ENCODE measurements around the gene ARHGAP18. TPM values are rescaled to one million over a fixed set of nuclear protein-coding genes. Genes with fewer than 3 reads are reported as not detected.

Gene ARHGAP18
- total RNA-seq, 1 donor from 2014 or later = 3.9 TPM

DNA sequence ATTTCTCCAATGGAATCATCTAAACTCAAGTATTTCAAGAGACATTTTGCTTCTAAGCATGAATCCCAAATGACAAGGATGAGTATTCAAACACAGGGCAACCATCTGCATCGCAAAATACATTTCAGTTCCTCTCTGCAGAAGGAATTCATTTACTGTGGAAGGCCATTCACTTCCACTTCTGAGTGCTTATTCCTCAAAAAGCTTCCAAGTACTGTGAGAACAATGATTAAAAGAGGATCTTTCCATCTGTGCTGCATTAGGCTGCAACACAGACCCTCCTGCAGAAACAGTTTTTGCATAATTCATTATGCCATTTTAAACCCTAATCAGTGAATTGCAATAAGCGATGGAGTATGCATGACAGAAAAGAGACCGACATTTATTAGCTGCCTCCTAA lies 52.5 kb downstream of the ARHGAP18 start:
- Mint-ChIP-seq H3K36me3 (no peaks in the 10 kb centered on the region), H3K27ac (no peak overlapping the region), H3K27me3 (ENCODE audit: insufficient read depth, low read depth) (peaks cover 3% of the 10 kb centered on the region), H3K9me3 (no peaks in the 10 kb centered on the region), H3K4me1 (peaks cover 14% of the 10 kb centered on the region), H3K4me3 (no peak overlapping the region)
- H3K9me3 ChIP-seq (ENCODE audit: low read depth) = no peaks in the 10 kb centered on the region
- no peaks in the 10 kb centered on the region for H4K20me1 ChIP-seq (ENCODE audit: low read depth)
- H3K27me3 ChIP-seq = no peaks in the 10 kb centered on the region
- H3K4me2 ChIP-seq = no peak overlapping the region
- no peak overlapping the region for H3K4me3 ChIP-seq
- DNase-seq (ENCODE audit: low spot score) = no peak
- no peak overlapping the region for H3K9ac ChIP-seq
- peaks cover 3% of the 10 kb centered on the region for H3K4me1 ChIP-seq
- TF ChIP-seq, protein P1, sequence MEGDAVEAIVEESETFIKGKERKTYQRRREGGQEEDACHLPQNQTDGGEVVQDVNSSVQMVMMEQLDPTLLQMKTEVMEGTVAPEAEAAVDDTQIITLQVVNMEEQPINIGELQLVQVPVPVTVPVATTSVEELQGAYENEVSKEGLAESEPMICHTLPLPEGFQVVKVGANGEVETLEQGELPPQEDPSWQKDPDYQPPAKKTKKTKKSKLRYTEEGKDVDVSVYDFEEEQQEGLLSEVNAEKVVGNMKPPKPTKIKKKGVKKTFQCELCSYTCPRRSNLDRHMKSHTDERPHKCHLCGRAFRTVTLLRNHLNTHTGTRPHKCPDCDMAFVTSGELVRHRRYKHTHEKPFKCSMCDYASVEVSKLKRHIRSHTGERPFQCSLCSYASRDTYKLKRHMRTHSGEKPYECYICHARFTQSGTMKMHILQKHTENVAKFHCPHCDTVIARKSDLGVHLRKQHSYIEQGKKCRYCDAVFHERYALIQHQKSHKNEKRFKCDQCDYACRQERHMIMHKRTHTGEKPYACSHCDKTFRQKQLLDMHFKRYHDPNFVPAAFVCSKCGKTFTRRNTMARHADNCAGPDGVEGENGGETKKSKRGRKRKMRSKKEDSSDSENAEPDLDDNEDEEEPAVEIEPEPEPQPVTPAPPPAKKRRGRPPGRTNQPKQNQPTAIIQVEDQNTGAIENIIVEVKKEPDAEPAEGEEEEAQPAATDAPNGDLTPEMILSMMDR (IDR thresholded peaks at IDR 0.05) = no peak
- TF ChIP-seq EZH2phosphoT487 (IDR thresholded peaks at IDR 0.05) = no peak
- no peak for TF ChIP-seq EZH2 (IDR thresholded peaks at IDR 0.05)
- no peak overlapping the region for H2AFZ ChIP-seq (replicated peaks)
- no peak overlapping the region for H3K27ac ChIP-seq
- H3F3A ChIP-seq (ENCODE audit: low read depth) = no peaks in the 10 kb centered on the region
- no peaks in the 10 kb centered on the region for H3K36me3 ChIP-seq
- H3K79me2 ChIP-seq (ENCODE audit: low read depth) = no peaks in the 10 kb centered on the region

GRCh38 chr6:129655334-129655733 lies 54.6 kb downstream of the ARHGAP18 start:
- peaks cover 3% of the 10 kb centered on the region for H3K27me3 Mint-ChIP-seq (ENCODE audit: insufficient read depth, low read depth)
- no peak overlapping the region for H3K27ac Mint-ChIP-seq
- no peaks in the 10 kb centered on the region for H3K4me1 Mint-ChIP-seq
- no peaks in the 10 kb centered on the region for H3K9me3 ChIP-seq (ENCODE audit: low read depth)
- H3K27ac ChIP-seq = no peak overlapping the region
- H3K27me3 ChIP-seq = no peaks in the 10 kb centered on the region
- H3K9me3 Mint-ChIP-seq = no peaks in the 10 kb centered on the region
- no peak overlapping the region for H3K9ac ChIP-seq
- H4K20me1 ChIP-seq (ENCODE audit: low read depth) = no peaks in the 10 kb centered on the region
- H3K4me2 ChIP-seq = no peak overlapping the region
- H2AFZ ChIP-seq (replicated peaks) = no peak overlapping the region
- H3K36me3 ChIP-seq = no peaks in the 10 kb centered on the region
- no peak overlapping the region for H3K4me3 ChIP-seq
- H3F3A ChIP-seq (ENCODE audit: low read depth) = no peaks in the 10 kb centered on the region
- TF ChIP-seq EZH2phosphoT487 (IDR thresholded peaks at IDR 0.05) (no peak), EZH2 (IDR thresholded peaks at IDR 0.05) (no peak)
- TF ChIP-seq, protein P1 (IDR thresholded peaks at IDR 0.05) = no peak
- no peak overlapping the region for H3K4me3 Mint-ChIP-seq
- H3K79me2 ChIP-seq (ENCODE audit: low read depth) = no peaks in the 10 kb centered on the region
- no peaks in the 10 kb centered on the region for H3K4me1 ChIP-seq
- no peaks in the 10 kb centered on the region for H3K36me3 Mint-ChIP-seq
- no peak for DNase-seq (ENCODE audit: low spot score)

DNA sequence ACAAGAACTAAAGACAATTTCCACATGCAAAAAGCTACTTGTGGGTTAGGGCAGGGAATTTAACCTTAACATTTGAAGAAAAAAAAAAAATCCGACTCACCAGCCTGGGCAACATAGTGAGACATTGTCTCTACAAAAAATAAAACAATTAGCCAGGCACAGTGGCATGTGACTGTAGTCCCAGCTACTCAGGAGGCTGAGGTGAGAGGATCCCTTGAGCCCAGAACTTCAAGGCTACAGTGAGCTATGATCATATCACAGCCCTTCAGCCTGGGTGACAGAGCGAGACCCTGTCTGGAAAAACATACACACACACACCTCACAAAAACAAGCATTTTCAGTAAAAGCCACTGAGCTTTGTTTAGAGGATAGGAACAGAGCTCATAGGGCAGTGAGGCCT lies 56.2 kb downstream of the ARHGAP18 start:
- H3K27me3 ChIP-seq = no peaks in the 10 kb centered on the region
- Mint-ChIP-seq H3K4me1 (no peaks in the 10 kb centered on the region), H3K27ac (no peak overlapping the region), H3K4me3 (no peak overlapping the region), H3K36me3 (no peaks in the 10 kb centered on the region), H3K9me3 (peaks cover 2% of the 10 kb centered on the region), H3K27me3 (ENCODE audit: insufficient read depth, low read depth) (no peaks in the 10 kb centered on the region)
- H3K36me3 ChIP-seq = no peaks in the 10 kb centered on the region
- no peak overlapping the region for H3K4me2 ChIP-seq
- no peak overlapping the region for H3K4me3 ChIP-seq
- no peaks in the 10 kb centered on the region for H3K4me1 ChIP-seq
- no peaks in the 10 kb centered on the region for H4K20me1 ChIP-seq (ENCODE audit: low read depth)
- no peaks in the 10 kb centered on the region for H3K79me2 ChIP-seq (ENCODE audit: low read depth)
- no peak overlapping the region for H2AFZ ChIP-seq (replicated peaks)
- TF ChIP-seq, protein P1 (IDR thresholded peaks at IDR 0.05) = no peak
- TF ChIP-seq EZH2phosphoT487 (IDR thresholded peaks at IDR 0.05) (no peak), EZH2 (IDR thresholded peaks at IDR 0.05) (no peak)
- no peak overlapping the region for H3K9ac ChIP-seq
- DNase-seq (ENCODE audit: low spot score) = no peak
- no peak overlapping the region for H3K27ac ChIP-seq
- no peaks in the 10 kb centered on the region for H3F3A ChIP-seq (ENCODE audit: low read depth)
- H3K9me3 ChIP-seq (ENCODE audit: low read depth) = no peaks in the 10 kb centered on the region

Measured in neural progenitor cell (in vitro differentiated cells).